SK-N-SH (cell line): Measurements from ENCODE around the gene MPC1. TPM values are rescaled to one million over a fixed set of nuclear protein-coding genes. Genes with fewer than 3 reads are reported as not detected.

ENCODE experiments used
- CTCF ChIA-PET: fragments of 300-600, 350-600 bp; formaldehyde crosslinking; extraction: SDS; loops from one replicate; lab custom pipeline; 2021; lab: Yijun Ruan, JAX
- POLR2A ChIA-PET: fragments of 350-600 bp; sonication (Branson Sonifier 250); formaldehyde crosslinking; extraction: SDS; loops from one replicate; lab custom pipeline; 2020; ENCODE audit warnings: antibody characterized with exemption, inconsistent platforms; lab: Yijun Ruan, JAX
- DNase-seq: peaks from one replicate; pipeline ENCODE4 v3.0.0; 2012
- H2AFZ ChIP-seq: fragments of 200-600 bp; sonication (generic); 2 replicates; pipeline ENCODE4 v1.8.1; 2016; ENCODE audit warnings: antibody characterized with exemption, mild to moderate bottlenecking, low read depth
- H3F3A ChIP-seq: fragments of 200-600 bp; sonication (generic); replicated peaks from 2 replicates; pipeline ENCODE3; 2016; ENCODE audit warnings: antibody characterized with exemption, mild to moderate bottlenecking; ENCODE audit not compliant: insufficient read depth
- H3K27ac ChIP-seq, 2 experiments: fragments of 200-500 bp in 1 of 2; fragments of 200-600 bp in 1 of 2; sonication (Bioruptor generic) in 1 of 2; sonication (generic), shearing (Covaris generic) in 1 of 2; 2 replicates each; pipeline versions ENCODE4 v1.5.1 to v1.6.1; 2014 to 2016; ENCODE audit warnings: low read depth in 2 of 2, inconsistent platforms in 1 of 2, low read length in 1 of 2, mild to moderate bottlenecking in 1 of 2, mixed read lengths in 1 of 2
- H3K27me3 ChIP-seq: fragments of 200-600 bp; sonication (generic), shearing (Covaris generic); 2 replicates; pipeline ENCODE4 v1.6.1; 2016; ENCODE audit warnings: mixed run types; ENCODE audit not compliant: insufficient read depth
- H3K36me3 ChIP-seq, 2 experiments: fragments of 200-500 bp in 1 of 2; fragments of 200-600 bp in 1 of 2; sonication (Bioruptor generic) in 1 of 2; sonication (generic) in 1 of 2; replicated peaks in 1 of 2; 2 replicates each; pipeline versions ENCODE3 to v1.5.1; 2014 to 2016; ENCODE audit warnings: low read length in 1 of 2, mild to moderate bottlenecking in 1 of 2; ENCODE audit not compliant: insufficient read depth in 2 of 2, control insufficient read depth in 1 of 2
- H3K4me1 ChIP-seq, 2 experiments: fragments of 200-500 bp in 1 of 2; fragments of 200-600 bp in 1 of 2; sonication (Bioruptor generic) in 1 of 2; sonication (generic), shearing (Covaris generic) in 1 of 2; 2 replicates each; pipeline versions ENCODE4 v1.5.1 to v1.6.1; 2014 to 2016; ENCODE audit warnings: low read depth in 1 of 2, low read length in 1 of 2, mixed run types in 1 of 2; ENCODE audit not compliant: insufficient read depth in 2 of 2, control insufficient read depth in 1 of 2
- H3K4me2 ChIP-seq: fragments of 200-600 bp; sonication (generic), shearing (Covaris generic); 2 replicates; pipeline ENCODE4 v1.6.1; 2017; ENCODE audit warnings: mixed run types
- H3K4me3 ChIP-seq, 2 experiments: fragments of 200-500 bp in 1 of 2; fragments of 200-600 bp in 1 of 2; sonication (Bioruptor generic) in 1 of 2; sonication (generic), shearing (Covaris generic) in 1 of 2; 2 replicates each; pipeline versions ENCODE4 v1.5.1 to v1.8.1; 2014 to 2016; ENCODE audit warnings: low read depth in 2 of 2, inconsistent platforms in 1 of 2, low read length in 1 of 2, mild to moderate bottlenecking in 1 of 2, mixed read lengths in 1 of 2, moderate library complexity in 1 of 2
- H3K79me2 ChIP-seq: fragments of 200-600 bp; sonication (generic); 2 replicates; pipeline ENCODE4 v1.8.1; 2017; ENCODE audit warnings: mild to moderate bottlenecking; ENCODE audit not compliant: insufficient read depth
- H3K9ac ChIP-seq: fragments of 200-600 bp; sonication (generic); 2 replicates; pipeline ENCODE4 v1.6.1; 2017; ENCODE audit warnings: mixed run types
- H3K9me2 ChIP-seq: fragments of 200-600 bp; sonication (generic); 2 replicates; pipeline ENCODE4 v1.6.1; 2017; ENCODE audit warnings: mixed run types
- H3K9me3 ChIP-seq: fragments of 200-600 bp; sonication (generic); 2 replicates; pipeline ENCODE4 v1.6.1; 2017; ENCODE audit warnings: mixed run types, mild to moderate bottlenecking, moderate library complexity
- H4K20me1 ChIP-seq: fragments of 200-600 bp; sonication (generic); 2 replicates; pipeline ENCODE4 v1.6.1; 2017; ENCODE audit warnings: mild to moderate bottlenecking, mixed run types; ENCODE audit not compliant: insufficient read depth
- ELF1 ChIP-seq: IDR thresholded peaks from 2 replicates; pipeline ENCODE4 v1.4.0; 2012
- FOXJ3 ChIP-seq: sonication (generic); formaldehyde crosslinking; IDR thresholded peaks from 2 replicates; pipeline ENCODE4 v1.5.1; 2020; ENCODE audit warnings: mild to moderate bottlenecking, missing genetic modification reagents
- GABPA ChIP-seq: IDR thresholded peaks from 2 replicates; pipeline ENCODE4 v1.4.0; 2012; ENCODE audit warnings: low read depth, mild to moderate bottlenecking
- GATA2 ChIP-seq: sonication (generic); formaldehyde crosslinking; IDR thresholded peaks from 2 replicates; pipeline ENCODE4 v1.5.0; 2020; ENCODE audit warnings: mild to moderate bottlenecking, missing genetic modification reagents
- JUND ChIP-seq: IDR thresholded peaks from 2 replicates; pipeline ENCODE4 v1.4.0; 2012
- MAX ChIP-seq: IDR thresholded peaks from 2 replicates; pipeline ENCODE4 v1.4.0; 2012; ENCODE audit warnings: low read depth
- MEF2A ChIP-seq: IDR thresholded peaks from 2 replicates; pipeline ENCODE4 v1.4.0; 2012; ENCODE audit warnings: low read depth, borderline replicate concordance
- NRF1 ChIP-seq: IDR thresholded peaks from 2 replicates; pipeline ENCODE4 v1.6.1; 2012; ENCODE audit warnings: low read depth, mild to moderate bottlenecking, low read length
- PBX3 ChIP-seq: IDR thresholded peaks from 2 replicates; pipeline ENCODE4; 2012
- POLR2AphosphoS5 ChIP-seq: IDR thresholded peaks from 2 replicates; pipeline ENCODE4 v1.6.1; 2012; ENCODE audit warnings: low read depth, low read length
- RAD21 ChIP-seq: IDR thresholded peaks from 2 replicates; pipeline ENCODE4 v1.6.1; 2012; ENCODE audit warnings: mild to moderate bottlenecking, low read length
- RCOR1 ChIP-seq: fragments of 150-350 bp; IDR thresholded peaks from 2 replicates; pipeline ENCODE4 v1.6.1; 2017; ENCODE audit warnings: antibody characterized with exemption, low read length
- REST ChIP-seq: IDR thresholded peaks from 2 replicates; pipeline ENCODE4 v1.6.1; 2012; ENCODE audit warnings: mild to moderate bottlenecking, low read depth, low read length, moderate library complexity
- SMC3 ChIP-seq: IDR thresholded peaks from 2 replicates; pipeline ENCODE4 v1.6.1; 2012; ENCODE audit warnings: low read depth, low read length, improper control_type of control experiment
- TAF1 ChIP-seq: IDR thresholded peaks from 2 replicates; pipeline ENCODE4 v1.6.1; 2012; ENCODE audit warnings: low read depth, mild to moderate bottlenecking, low read length, moderate library complexity, borderline replicate concordance
- TCF12 ChIP-seq: IDR thresholded peaks from 2 replicates; pipeline ENCODE4 v1.4.0; 2012
- TEAD4 ChIP-seq: IDR thresholded peaks from 2 replicates; pipeline ENCODE4 v1.4.0; 2012; ENCODE audit warnings: mild to moderate bottlenecking, borderline replicate concordance; ENCODE audit not compliant: insufficient read depth
- USF2 ChIP-seq: fragments of 150-350 bp; IDR thresholded peaks from 2 replicates; pipeline ENCODE4 v1.6.1; 2017; ENCODE audit warnings: antibody characterized with exemption, low read length, low read depth, borderline replicate concordance
- YY1 ChIP-seq: IDR thresholded peaks from 2 replicates; pipeline ENCODE4 v1.4.0; 2012; ENCODE audit warnings: low read depth, mild to moderate bottlenecking
- WGBS: methylation state at CpG from one replicate; pipeline ENCODE4 v1.1.6; 2017; ENCODE audit warnings: low lambda C conversion rate; 5-methylcytosine and 5-hydroxymethylcytosine counted together
- polyA plus RNA-seq, 3 experiments: library from polyadenylated mRNA; depleted of rRNA; stranded (reverse); fragments of >200 nt; gene quantifications; 2 replicates each; pipeline ENCODE4 v1.2.3, GENCODE V29; 2012

The MPC1 gene
- polyA plus RNA-seq, 1 of the 3 experiments (the other 2 are of a cell fraction): 13.6 TPM

- no peaks in the 10 kb centered on the region for H3K9me3 ChIP-seq
- no peaks in the 10 kb centered on the region for H3K4me1 ChIP-seq
- ChIA-PET CTCF (no interaction called here), POLR2A (no interaction called here)
- no peaks in the 10 kb centered on the region for H3K9me2 ChIP-seq
- no peaks in the 10 kb centered on the region; the same call in 1 of the 2 replicates for H3K27me3 ChIP-seq
- H3K9ac ChIP-seq: no peak overlapping the region
- H3K4me3 ChIP-seq: no peak overlapping the region
- no peak overlapping the region for H3K27ac ChIP-seq
- H3K4me2 ChIP-seq: no peak overlapping the region
- H2AFZ ChIP-seq: no peak overlapping the region
- H4K20me1 ChIP-seq: no peaks in the 10 kb centered on the region
- WGBS: 28% methylated on average over 4 of the region's 4 CpGs
- no peaks in the 10 kb centered on the region for H3K36me3 ChIP-seq
- no peaks in the 10 kb centered on the region for H3K79me2 ChIP-seq
- no peak for DNase-seq
- no peaks in the 10 kb centered on the region for H3F3A ChIP-seq
- TF ChIP-seq PBX3 (no peak), ELF1 (no peak), GABPA (no peak), REST (no peak), SMC3 (no peak), MEF2A (no peak), GATA2 (CRISPR knock-in tag) (no peak), MAX (no peak), POLR2AphosphoS5 (no peak), TAF1 (no peak), USF2 (no peak), RCOR1 (no peak), JUND (no peak), TCF12 (no peak), YY1 (no peak), FOXJ3 (CRISPR knock-in tag) (no peak), RAD21 (no peak), TEAD4 (no peak), NRF1 (no peak)
Measured at GRCh38 chr6:166351715-166352285, 30.9 kb downstream of the MPC1 start.
